AG10803 (cell line): ENCODE results near the gene GPHA2.

Experiments
- DNase-seq: peaks from one replicate; pipeline ENCODE4 v3.0.0; 2010; ENCODE audit warnings: low read depth
- H3K4me3 ChIP-seq: 2 replicates; pipeline ENCODE4 v1.5.1; 2011; ENCODE audit warnings: mild to moderate bottlenecking, low read length, control low read depth
- CTCF ChIP-seq: conservative IDR thresholded peaks from 2 replicates; pipeline ENCODE4 v1.5.1; 2011; ENCODE audit warnings: mild to moderate bottlenecking, low read length, control low read depth, inconsistent platforms

The GPHA2 gene

DNA sequence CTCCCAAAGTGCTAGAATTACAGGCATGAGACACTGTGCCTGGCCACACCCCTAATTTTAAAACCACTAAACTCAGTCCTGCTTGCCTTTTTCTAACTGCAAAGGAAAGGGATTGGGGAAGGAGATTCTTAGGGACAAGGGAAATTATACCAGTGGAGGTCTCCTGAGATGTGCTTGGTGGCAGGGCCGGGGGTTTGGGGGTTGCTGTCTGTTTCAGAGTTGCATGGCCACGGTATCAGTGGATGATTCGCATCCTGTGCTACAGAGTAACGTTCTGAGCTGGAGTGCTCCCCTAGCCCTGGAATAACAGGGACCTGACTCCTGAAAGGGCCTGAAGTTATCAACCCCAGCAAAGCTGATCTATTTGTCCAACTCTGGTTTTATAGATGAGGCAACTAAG lies 846 bp upstream of the GPHA2 start:
- no peak overlapping the region for H3K4me3 ChIP-seq
- no peak for TF ChIP-seq CTCF
- no peak for DNase-seq

DNA sequence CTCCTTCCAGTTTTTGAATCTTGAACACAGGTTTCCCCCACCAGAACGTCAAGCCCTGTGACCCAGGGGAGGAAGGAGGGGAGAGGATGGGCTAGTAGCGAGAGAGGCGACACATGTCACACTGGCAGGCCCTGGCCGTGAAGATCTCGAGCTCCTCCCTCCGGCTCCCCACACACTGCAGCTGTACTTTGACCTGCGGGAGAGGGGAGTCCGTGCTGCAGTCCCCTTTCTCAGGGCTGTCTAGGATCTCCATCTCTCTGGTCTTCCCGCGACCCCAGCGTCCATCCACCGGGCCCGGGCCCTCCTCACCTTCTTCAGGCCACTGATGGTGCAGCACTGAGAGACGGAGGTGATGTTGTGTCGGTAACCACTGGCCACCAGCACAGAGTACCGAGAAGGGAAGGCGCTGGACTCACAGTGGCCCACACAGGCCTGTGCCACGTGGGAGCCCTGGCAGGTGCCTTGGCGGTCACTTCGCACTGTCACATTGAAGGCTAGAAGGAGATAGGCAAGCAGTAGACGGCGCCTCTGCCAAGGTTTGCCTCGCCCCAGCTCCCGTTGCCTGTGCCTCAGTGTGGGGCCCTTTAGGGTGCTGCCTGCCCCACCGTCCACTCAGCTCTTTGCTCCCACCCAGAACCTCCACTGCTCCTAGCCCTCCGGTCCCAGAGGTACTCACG lies 873 bp downstream of the GPHA2 start:
- DNase-seq: no peak
- TF ChIP-seq CTCF: no peak
- H3K4me3 ChIP-seq: no peak overlapping the region

GRCh38 chr11:64933935-64934681 lies 1.6 kb downstream of the GPHA2 start:
- no peak overlapping the region for H3K4me3 ChIP-seq
- no peak for DNase-seq
- no peak for TF ChIP-seq CTCF

DNA sequence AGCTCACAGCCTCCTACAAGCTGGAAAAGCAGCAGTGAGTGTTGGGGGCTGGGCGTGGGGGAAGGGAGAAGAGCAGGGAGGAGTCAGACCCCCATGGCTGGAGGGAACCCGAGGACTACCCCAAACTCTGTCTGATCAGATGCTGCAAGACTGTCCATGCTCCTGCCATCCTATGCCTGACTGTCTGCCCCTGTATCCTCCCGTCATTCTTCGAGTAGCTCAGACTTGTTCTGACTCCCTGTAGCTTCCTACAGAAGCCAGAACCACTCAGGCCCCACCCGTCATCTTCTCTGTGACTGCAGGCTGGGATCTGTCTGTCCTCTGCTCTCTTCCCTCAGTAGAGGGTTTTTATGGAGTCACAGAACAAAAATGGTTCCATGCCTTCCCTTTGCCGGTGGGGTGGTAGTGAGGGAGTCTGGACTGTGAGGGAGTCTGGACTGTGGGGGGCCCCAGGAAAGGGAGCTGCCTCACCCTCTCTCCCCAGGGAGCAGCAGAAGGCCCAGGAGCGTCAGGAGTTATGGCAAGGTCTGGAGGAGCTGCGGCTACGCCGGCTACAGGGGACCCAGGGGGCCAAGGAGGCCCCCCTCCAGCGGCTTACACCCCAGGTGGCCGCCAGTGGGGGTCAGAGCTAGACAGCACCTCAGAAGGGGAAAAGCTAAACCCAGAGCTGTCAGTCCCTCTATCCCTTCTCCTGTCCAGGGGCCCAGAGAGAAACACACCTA lies 2.3 kb downstream of the GPHA2 start:
- TF ChIP-seq CTCF: no peak
- DNase-seq: no peak
- no peak overlapping the region for H3K4me3 ChIP-seq

DNA sequence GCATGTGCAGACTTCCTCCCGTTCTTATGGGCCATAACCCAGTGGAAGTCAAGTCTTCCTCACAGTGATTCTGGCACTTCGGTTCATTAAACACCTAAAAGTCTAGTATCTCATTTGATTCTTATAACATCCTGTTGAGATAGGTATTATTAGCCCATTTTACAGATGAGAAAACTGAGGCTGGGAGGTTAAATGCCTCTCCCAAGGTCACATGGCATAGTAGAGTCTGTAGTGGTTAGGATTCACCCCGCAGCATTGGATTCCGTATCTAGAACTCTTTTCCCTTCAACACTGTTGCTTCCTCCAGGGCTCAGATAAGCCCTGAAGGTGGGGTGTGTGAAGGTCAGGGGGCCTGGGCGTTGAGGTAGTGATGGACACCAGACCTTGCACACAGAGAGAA lies 3.4 kb downstream of the GPHA2 start:
- no peak overlapping the region for H3K4me3 ChIP-seq
- TF ChIP-seq CTCF: no peak
- DNase-seq: no peak

DNA sequence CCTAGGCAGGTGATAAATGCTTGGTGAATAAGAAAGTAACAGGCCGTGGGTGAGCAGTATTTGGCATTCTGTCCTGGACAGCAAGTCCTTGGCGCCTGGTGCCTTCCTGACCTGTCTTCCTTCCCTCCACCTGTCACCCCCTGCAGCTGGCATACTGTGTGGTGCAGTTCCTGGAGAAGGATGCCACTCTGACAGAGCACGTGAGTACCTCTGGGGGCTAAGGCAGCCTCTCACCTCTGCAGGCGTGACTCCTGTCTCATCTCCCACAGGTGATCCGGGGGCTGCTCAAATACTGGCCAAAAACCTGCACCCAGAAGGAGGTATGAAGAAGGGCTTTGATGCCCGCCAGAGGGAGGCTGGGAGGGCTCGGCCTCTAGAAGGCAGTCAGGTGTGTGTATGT lies 4.4 kb downstream of the GPHA2 start:
- TF ChIP-seq CTCF: no peak
- H3K4me3 ChIP-seq: no peak overlapping the region
- no peak for DNase-seq

- TF ChIP-seq CTCF: no peak
- no peak overlapping the region for H3K4me3 ChIP-seq
- DNase-seq: no peak
Measured at GRCh38 chr11:64930340-64930739, 5.4 kb downstream of the GPHA2 start.
